Common myeloid progenitor, CD34-positive (primary cell): ENCODE measurements around the gene ZCCHC14.
"Not testable (repeated sequence)": the region's sequence is repeated elsewhere in the genome, so short reads cannot be mapped to it uniquely, and the experiment has no call there.

Source experiments
- CTCF ChIA-PET: fragments of 350-600 bp; sonication (Branson Sonifier 250); formaldehyde crosslinking; loops from one replicate; lab custom pipeline; 2021; ENCODE audit warnings: antibody characterized with exemption; lab: Charles Lee
- POLR2A ChIA-PET: fragments of 350-600 bp; sonication (Branson Sonifier 250); formaldehyde crosslinking; loops from one replicate; lab custom pipeline; 2021; ENCODE audit warnings: antibody characterized with exemption; lab: Charles Lee
- DNase-seq, 3 donors: peaks; one replicate each; pipeline versions ENCODE4 v3.0.0 to v3.0.0-alpha.2; 2013
- H3K27ac ChIP-seq, 2 experiments: 1 replicate in 1 of 2; 2 replicates in 1 of 2; pipeline ENCODE4 v1.7.0; 2013; ENCODE audit warnings: inconsistent platforms in 2 of 2, low read length in 2 of 2, mild to moderate bottlenecking in 2 of 2, low read depth in 1 of 2, moderate library complexity in 1 of 2; ENCODE audit not compliant: severe bottlenecking in 2 of 2, insufficient read depth in 1 of 2, poor library complexity in 1 of 2
- H3K27me3 ChIP-seq, 5 experiments: replicated peaks in 2 of 5; 1 replicate in 3 of 5; 2 replicates in 2 of 5; pipeline versions ENCODE4 v1.6.1 to v1.7.0; 2013; ENCODE audit warnings: low read length in 4 of 5, mild to moderate bottlenecking in 2 of 5, moderate library complexity in 2 of 5, inconsistent platforms in 1 of 5; ENCODE audit not compliant: insufficient read depth in 5 of 5, control insufficient read depth in 4 of 5
- H3K36me3 ChIP-seq, 4 experiments: 1 replicate in 2 of 4; 2 replicates in 2 of 4; pipeline versions ENCODE4 v1.6.1 to v1.7.0; 2013; ENCODE audit warnings: low read length in 3 of 4, control low read depth in 1 of 4, mild to moderate bottlenecking in 1 of 4; ENCODE audit not compliant: control insufficient read depth in 4 of 4, insufficient read depth in 4 of 4
- H3K4me1 ChIP-seq, 4 experiments: 1 replicate in 3 of 4; 2 replicates in 1 of 4; pipeline versions ENCODE4 v1.6.1 to v1.7.1; 2013; ENCODE audit warnings: low read length in 3 of 4, mild to moderate bottlenecking in 3 of 4, control low read depth in 1 of 4, inconsistent platforms in 1 of 4, moderate library complexity in 1 of 4; ENCODE audit not compliant: control insufficient read depth in 4 of 4, insufficient read depth in 4 of 4; ENCODE audit errors: control extremely low read depth in 1 of 4
- H3K4me3 ChIP-seq, 7 experiments: 1 replicate in 4 of 7; 2 replicates in 3 of 7; pipeline versions ENCODE4 v1.5.1 to v1.7.0; 2013; ENCODE audit warnings: mild to moderate bottlenecking in 7 of 7, low read length in 6 of 7, moderate library complexity in 6 of 7, inconsistent platforms in 2 of 7, low read depth in 2 of 7, control low read depth in 1 of 7; ENCODE audit not compliant: insufficient read depth in 4 of 7, control insufficient read depth in 1 of 7; ENCODE audit errors: extremely low read depth in 1 of 7
- H3K9me3 ChIP-seq, 5 experiments: 1 replicate in 4 of 5; 2 replicates in 1 of 5; pipeline versions ENCODE4 v1.6.1 to v1.7.1; 2013; ENCODE audit warnings: low read length in 4 of 5, mild to moderate bottlenecking in 2 of 5, inconsistent platforms in 1 of 5, low read depth in 1 of 5, moderate library complexity in 1 of 5; ENCODE audit not compliant: control insufficient read depth in 4 of 5, insufficient read depth in 2 of 5; ENCODE audit errors: control extremely low read depth in 1 of 5
- WGBS: methylation state at CpG from one replicate; pipeline ENCODE4 v1.1.5; 2013; ENCODE audit not compliant: insufficient coverage; 5-methylcytosine and 5-hydroxymethylcytosine counted together

The ZCCHC14 gene

GRCh38 chr16:87516361-87516760, 23.5 kb upstream of the ZCCHC14 start:
- H3K9me3 ChIP-seq, result no peaks in the 10 kb centered on the region
- no peaks in the 10 kb centered on the region for H3K36me3 ChIP-seq
- H3K4me3 ChIP-seq, result no peak overlapping the region
- POLR2A ChIA-PET, result no interaction called here
- peaks cover 0 to 3% (median 0%) of the 10 kb centered on the region in 4 experiments for H3K4me1 ChIP-seq
- no peak overlapping the region for H3K27ac ChIP-seq
- DNase-seq, result no peak
- CTCF ChIA-PET, result no interaction called here
- peaks cover 0 to 20% (median 5%) of the 10 kb centered on the region in 5 experiments for H3K27me3 ChIP-seq
- WGBS, result 90% methylated on average over 5 of the region's 12 CpGs

- CTCF ChIA-PET, result no interaction called here
- Histone ChIP-seq H3K36me3 (no peaks in the 10 kb centered on the region), H3K9me3 (no peaks in the 10 kb centered on the region), H3K27me3 (peaks cover 0 to 20% (median 5%) of the 10 kb centered on the region in 5 experiments), H3K27ac (no peak overlapping the region), H3K4me1 (peaks cover 0 to 3% (median 0%) of the 10 kb centered on the region in 4 experiments), H3K4me3 (no peak overlapping the region)
- no peak for DNase-seq
- WGBS, result 93% methylated on average over 16 of the region's 19 CpGs
- POLR2A ChIA-PET, result no interaction called here
Observed at GRCh38 chr16:87515475-87516330, 22.9 kb upstream of the ZCCHC14 start.

GRCh38 chr16:87509778-87510177, 17.0 kb upstream of the ZCCHC14 start:
- H3K4me1 ChIP-seq, result peaks cover 6 to 14% (median 11%) of the 10 kb centered on the region in 4 experiments
- H3K27ac ChIP-seq, H3K4me3 ChIP-seq, CTCF ChIA-PET, H3K36me3 ChIP-seq, H3K9me3 ChIP-seq, POLR2A ChIA-PET, DNase-seq: not testable (repeated sequence)
- WGBS, result 95% methylated on average over 3 of the region's 4 CpGs
- H3K27me3 ChIP-seq, result peaks cover 0 to 11% (median 2%) of the 10 kb centered on the region in 5 experiments

GRCh38 chr16:87507351-87508069, 14.7 kb upstream of the ZCCHC14 start:
- DNase-seq, result peak in 1 of 3 donors; percentile 18
- no peaks in the 10 kb centered on the region for H3K9me3 ChIP-seq
- H3K36me3 ChIP-seq, result no peaks in the 10 kb centered on the region
- H3K27me3 ChIP-seq, result peaks cover 0 to 11% (median 2%) of the 10 kb centered on the region in 5 experiments
- ChIA-PET CTCF (no interaction called here), POLR2A (no interaction called here)
- H3K4me3 ChIP-seq, result peak overlapping the region in 2 of 7 experiments; percentile 33 to 50
- peaks cover 6 to 14% (median 11%) of the 10 kb centered on the region in 4 experiments for H3K4me1 ChIP-seq
- 13% methylated on average over 23 of the region's 25 CpGs for WGBS
- no peak overlapping the region for H3K27ac ChIP-seq

- H3K4me1 ChIP-seq, result peaks cover 6 to 14% (median 11%) of the 10 kb centered on the region in 4 experiments
- ChIA-PET CTCF (no interaction called here), POLR2A (no interaction called here)
- H3K9me3 ChIP-seq, result no peaks in the 10 kb centered on the region
- H3K27me3 ChIP-seq, result peaks cover 0 to 11% (median 2%) of the 10 kb centered on the region in 5 experiments
- H3K27ac ChIP-seq, result no peak overlapping the region
- 96% methylated on average over 13 of the region's 13 CpGs for WGBS
- no peaks in the 10 kb centered on the region for H3K36me3 ChIP-seq
- peak overlapping the region in 1 of 7 experiments; percentile 29 for H3K4me3 ChIP-seq
- no peak for DNase-seq
Observed at GRCh38 chr16:87506423-87507350, 13.9 kb upstream of the ZCCHC14 start.

GRCh38 chr16:87505834-87506233, 13.0 kb upstream of the ZCCHC14 start:
- Histone ChIP-seq H3K27me3 (peaks cover 0 to 11% (median 3%) of the 10 kb centered on the region in 5 experiments), H3K9me3 (no peaks in the 10 kb centered on the region), H3K36me3 (no peaks in the 10 kb centered on the region), H3K27ac (no peak overlapping the region), H3K4me1 (peaks cover 6 to 14% (median 11%) of the 10 kb centered on the region in 4 experiments), H3K4me3 (no peak overlapping the region)
- no peak for DNase-seq
- 90% methylated on average over 2 of the region's 2 CpGs for WGBS
- ChIA-PET CTCF (no interaction called here), POLR2A (no interaction called here)
